Gastrocnemius medialis (tissue), 4 donors: ENCODE results near the gene SLC1A2. TPM values are rescaled to one million over a fixed set of nuclear protein-coding genes. Genes with fewer than 3 reads are reported as not detected.

Source experiments
- ATAC-seq, 2 donors: fragments of 150-250 bp; one replicate each; pipeline ENCODE4 v1.9.1; 2016
- DNase-seq, 2 donors: peaks; one replicate each; pipeline ENCODE4 v3.0.0-alpha.2; 2019
- H3K27ac ChIP-seq, 4 donors: fragments of 200-600 bp; sonication (generic); 1 replicate in 1 of 4; 2 replicates in 3 of 4; pipeline ENCODE4 v1.5.1; 2016 to 2018; ENCODE audit warnings: mild to moderate bottlenecking in 2 of 4, moderate library complexity in 1 of 4
- H3K27me3 ChIP-seq, 3 donors: fragments of 200-600 bp; sonication (generic) in 2 of 3; 1 replicate in 1 of 3; 2 replicates in 2 of 3; pipeline versions ENCODE4 v1.5.1 to v1.6.0; 2016 to 2019; ENCODE audit warnings: mild to moderate bottlenecking in 1 of 3, moderate library complexity in 1 of 3
- H3K36me3 ChIP-seq, 2 donors: fragments of 200-600 bp; sonication (generic) in 1 of 2; one replicate each; pipeline ENCODE4 v1.5.1; 2017 to 2018
- H3K4me1 ChIP-seq, 2 donors: fragments of 200-600 bp; sonication (generic) in 1 of 2; one replicate each; pipeline ENCODE4 v1.5.1; 2016 to 2017; ENCODE audit warnings: mild to moderate bottlenecking in 2 of 2
- H3K4me3 ChIP-seq, 4 donors: fragments of 200-600 bp; sonication (generic) in 3 of 4; 1 replicate in 1 of 4; 2 replicates in 3 of 4; pipeline ENCODE4 v1.5.1; 2016 to 2019; ENCODE audit warnings: mild to moderate bottlenecking in 2 of 4
- H3K9me3 ChIP-seq, 3 donors: fragments of 200-600 bp; sonication (generic) in 2 of 3; 1 replicate in 1 of 3; 2 replicates in 2 of 3; pipeline ENCODE4 v1.5.1; 2016 to 2019
- CTCF ChIP-seq, 5 experiments: fragments of 450-650 bp in 3 of 5; fragments of 200-600 bp in 2 of 5; sonication (generic) in 2 of 5; IDR thresholded peaks in 4 of 5; conservative IDR thresholded peaks in 1 of 5; 1 replicate in 4 of 5; 2 replicates in 1 of 5; pipeline ENCODE4 v1.5.1; 2016 to 2019; ENCODE audit warnings: antibody characterized with exemption in 5 of 5, mild to moderate bottlenecking in 3 of 5, moderate library complexity in 3 of 5
- POLR2A ChIP-seq, 2 donors: fragments of 450-650 bp; IDR thresholded peaks; one replicate each; pipeline ENCODE4 v1.6.1; 2017; ENCODE audit warnings: antibody characterized with exemption in 2 of 2, mild to moderate bottlenecking in 2 of 2, moderate library complexity in 2 of 2
- in situ Hi-C, 4 donors: fragments of 200-750 bp; cut with MboI; loops; one replicate each; pipeline versions ENCODE4 v1.15.0 to v1.8.0; 2017; ENCODE audit warnings: low sequenced_read_pairs in 4 of 4
- intact Hi-C: fragments of 100-400 bp; cut with DNase I; formaldehyde crosslinking; loops from one replicate; pipeline ENCODE4 v1.15.1; 2023; ENCODE audit warnings: low total_unique reads
- total RNA-seq, 4 donors: library from RNA; depleted of rRNA; stranded (reverse); fragments of >200 nt; gene quantifications; one replicate each; pipeline versions ENCODE4 v1.1.0 to v1.2.3, GENCODE V29; 2016

Gene SLC1A2
- total RNA-seq, 4 donors from 2014 or later, result 0.15 to 1.1 (median 0.52) TPM

DNA sequence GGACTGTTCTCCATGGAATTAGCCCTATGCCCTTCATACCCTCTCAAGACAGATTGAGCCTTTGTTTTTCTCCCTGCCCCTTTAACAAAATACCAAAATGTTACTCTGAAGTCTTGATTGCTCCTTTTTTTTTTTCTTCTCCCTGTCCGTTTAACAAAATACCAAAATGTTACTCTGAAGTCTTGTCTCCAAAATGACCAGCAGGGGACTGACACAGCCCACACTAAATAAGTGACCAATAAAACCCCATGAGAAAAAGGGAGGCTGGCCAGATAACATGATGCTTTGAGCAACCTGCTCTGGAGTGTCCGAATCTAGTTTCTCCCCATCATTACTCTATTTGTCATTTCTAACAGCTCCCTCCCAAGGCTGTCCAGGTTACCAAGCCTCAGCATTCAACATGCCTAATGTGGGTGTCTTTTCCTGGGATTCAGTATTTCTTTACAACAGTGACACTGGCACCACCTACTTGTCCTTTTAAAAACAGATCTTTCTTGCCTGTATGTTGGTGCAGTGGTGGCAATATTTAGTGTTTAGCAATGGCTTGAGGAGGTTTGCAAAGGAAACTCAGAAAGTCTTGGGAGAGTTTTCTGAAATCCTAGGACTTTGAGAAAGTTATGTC is 42.7 kb upstream of the SLC1A2 start:
- intact Hi-C loops, result no loop called here
- ATAC-seq (no peak), DNase-seq (no peak)
- Histone ChIP-seq H3K27ac (no peak overlapping the region), H3K27me3 (no peaks in the 10 kb centered on the region), H3K36me3 (no peaks in the 10 kb centered on the region), H3K4me1 (no peaks in the 10 kb centered on the region), H3K4me3 (no peak overlapping the region), H3K9me3 (no peaks in the 10 kb centered on the region)
- in situ Hi-C loops, result no loop called here
- TF ChIP-seq POLR2A (IDR thresholded peaks at IDR 0.05) (no peak), CTCF (IDR thresholded peaks at IDR 0.05 in 4 of 5, conservative IDR thresholded peaks at IDR 0.05 in 1 of 5) (no peak)

- Histone ChIP-seq H3K27me3 (no peaks in the 10 kb centered on the region), H3K27ac (no peak overlapping the region), H3K4me3 (no peak overlapping the region), H3K4me1 (no peaks in the 10 kb centered on the region), H3K9me3 (no peaks in the 10 kb centered on the region), H3K36me3 (no peaks in the 10 kb centered on the region)
- in situ Hi-C loops (no loop called here), intact Hi-C loops (no loop called here)
- DNase-seq (no peak), ATAC-seq (no peak)
- no peak for TF ChIP-seq CTCF (IDR thresholded peaks at IDR 0.05 in 4 of 5, conservative IDR thresholded peaks at IDR 0.05 in 1 of 5)
- TF ChIP-seq POLR2A (IDR thresholded peaks at IDR 0.05), result no peak
Observed at GRCh38 chr11:35459489-35459888, 40.1 kb upstream of the SLC1A2 start.

- H3K9me3 ChIP-seq, result no peaks in the 10 kb centered on the region
- H3K27me3 ChIP-seq, result no peaks in the 10 kb centered on the region
- no peak overlapping the region for H3K27ac ChIP-seq
- TF ChIP-seq POLR2A (IDR thresholded peaks at IDR 0.05), result no peak
- no peak for TF ChIP-seq CTCF (IDR thresholded peaks at IDR 0.05 in 4 of 5, conservative IDR thresholded peaks at IDR 0.05 in 1 of 5)
- intact Hi-C loops, result no loop called here
- no peaks in the 10 kb centered on the region for H3K36me3 ChIP-seq
- in situ Hi-C loops, result no loop called here
- no peak for ATAC-seq
- DNase-seq, result no peak
- no peaks in the 10 kb centered on the region for H3K4me1 ChIP-seq
- no peak overlapping the region for H3K4me3 ChIP-seq
Observed at GRCh38 chr11:35458846-35459245, 39.5 kb upstream of the SLC1A2 start.

- TF ChIP-seq POLR2A (IDR thresholded peaks at IDR 0.05), result no peak
- TF ChIP-seq CTCF (IDR thresholded peaks at IDR 0.05 in 4 of 5, conservative IDR thresholded peaks at IDR 0.05 in 1 of 5), result no peak
- no peak overlapping the region for H3K4me3 ChIP-seq
- no peak overlapping the region for H3K27ac ChIP-seq
- no peaks in the 10 kb centered on the region for H3K36me3 ChIP-seq
- H3K4me1 ChIP-seq, result no peaks in the 10 kb centered on the region
- no peak for ATAC-seq
- intact Hi-C loops (no loop called here), in situ Hi-C loops (no loop called here)
- DNase-seq, result no peak
- no peaks in the 10 kb centered on the region for H3K9me3 ChIP-seq
- no peaks in the 10 kb centered on the region for H3K27me3 ChIP-seq
Observed at GRCh38 chr11:35454362-35454761, 35.0 kb upstream of the SLC1A2 start.
